ENCODE data around the gene ATP7A. TPM values are rescaled to one million over a fixed set of nuclear protein-coding genes. Genes with fewer than 3 reads are reported as not detected.
"Not testable (repeated sequence)": the region's sequence is repeated elsewhere in the genome, so short reads cannot be mapped to it uniquely, and the experiment has no call there.

Gene ATP7A
- total RNA-seq, 1 donor from 2014 or later: 7.9 TPM

GRCh38 chrX:78024349-78025059, 114.0 kb downstream of the ATP7A start:
- DNase-seq (ENCODE audit: extremely low read depth, low read depth, low spot score): no peak

GRCh38 chrX:78027798-78028197, 117.3 kb downstream of the ATP7A start:
- DNase-seq (ENCODE audit: extremely low read depth, low read depth, low spot score): no peak

GRCh38 chrX:78029663-78030062, 119.2 kb downstream of the ATP7A start:
- DNase-seq (ENCODE audit: extremely low read depth, low read depth, low spot score): no peak

- no peak for DNase-seq (ENCODE audit: extremely low read depth, low read depth, low spot score)
Measured at GRCh38 chrX:78035061-78035460, 124.6 kb downstream of the ATP7A start.

GRCh38 chrX:78037881-78038280, 127.4 kb downstream of the ATP7A start:
- no peak for DNase-seq (ENCODE audit: extremely low read depth, low read depth, low spot score)

GRCh38 chrX:78042601-78043000, 132.1 kb downstream of the ATP7A start:
- DNase-seq (ENCODE audit: extremely low read depth, low read depth, low spot score): no peak

- DNase-seq (ENCODE audit: extremely low read depth, low read depth, low spot score): no peak
Measured at GRCh38 chrX:78046362-78046761, 135.9 kb downstream of the ATP7A start.

GRCh38 chrX:78048052-78048451, 137.6 kb downstream of the ATP7A start:
- no peak for DNase-seq (ENCODE audit: extremely low read depth, low read depth, low spot score)

GRCh38 chrX:78063687-78064086, 153.2 kb downstream of the ATP7A start:
- no peak for DNase-seq (ENCODE audit: extremely low read depth, low read depth, low spot score)

GRCh38 chrX:78064152-78064551, 153.7 kb downstream of the ATP7A start:
- no peak for DNase-seq (ENCODE audit: extremely low read depth, low read depth, low spot score)

- peak; percentile 14 for DNase-seq (ENCODE audit: extremely low read depth, low read depth, low spot score)
Measured at GRCh38 chrX:78064698-78065601, 154.5 kb downstream of the ATP7A start.

GRCh38 chrX:78066110-78066509, 155.6 kb downstream of the ATP7A start:
- DNase-seq (ENCODE audit: extremely low read depth, low read depth, low spot score): no peak

- DNase-seq (ENCODE audit: extremely low read depth, low read depth, low spot score): no peak
Measured at GRCh38 chrX:78071331-78071730, 160.8 kb downstream of the ATP7A start.

- DNase-seq (ENCODE audit: extremely low read depth, low read depth, low spot score): not testable (repeated sequence)
Measured at GRCh38 chrX:78073147-78074077, 162.9 kb downstream of the ATP7A start.

GRCh38 chrX:78074088-78074487, 163.6 kb downstream of the ATP7A start:
- no peak for DNase-seq (ENCODE audit: extremely low read depth, low read depth, low spot score)

GRCh38 chrX:78075787-78076389, 165.4 kb downstream of the ATP7A start:
- no peak for DNase-seq (ENCODE audit: extremely low read depth, low read depth, low spot score)

- not testable (repeated sequence) for DNase-seq (ENCODE audit: extremely low read depth, low read depth, low spot score)
Measured at GRCh38 chrX:78081413-78081812, 170.9 kb downstream of the ATP7A start.

GRCh38 chrX:78092296-78092695, 181.8 kb downstream of the ATP7A start:
- DNase-seq (ENCODE audit: extremely low read depth, low read depth, low spot score): peak; percentile 22

- DNase-seq (ENCODE audit: extremely low read depth, low read depth, low spot score): no peak
Measured at GRCh38 chrX:78098108-78098507, 187.6 kb downstream of the ATP7A start.

Measured in glomerular endothelial cell (primary cell).